Activated CD4-positive, alpha-beta T cell treated with anti-CD3 and anti-CD28 coated beads, Interleukin-2, amount 10 ng/mL, durations not matched to agents 7 days and 5 days (primary cell): ENCODE results near the gene TRIM44. TPM values are rescaled to one million over a fixed set of nuclear protein-coding genes. Genes with fewer than 3 reads are reported as not detected.
A peak's percentile ranks its signal among the peaks of the same experiment; 100 is the strongest.

Source experiments
- CTCF ChIA-PET: fragments of 350-600 bp; sonication (Branson Sonifier 250); formaldehyde crosslinking; loops from one replicate; lab custom pipeline; 2021; ENCODE audit warnings: antibody characterized with exemption; lab: Charles Lee
- POLR2A ChIA-PET: fragments of 350-600 bp; sonication (Branson Sonifier 250); formaldehyde crosslinking; loops from one replicate; lab custom pipeline; 2021; ENCODE audit warnings: antibody characterized with exemption; lab: Charles Lee
- DNase-seq: peaks from one replicate; pipeline ENCODE4 v3.0.0-alpha.2; 2020
- H3K27ac Mint-ChIP-seq: one replicate; pipeline ENCODE4 v1.8.0; 2021; ENCODE audit warnings: mild to moderate bottlenecking, moderate library complexity, mixed read lengths
- H3K27me3 Mint-ChIP-seq: one replicate; pipeline ENCODE4 v1.8.0; 2021; ENCODE audit warnings: mixed read lengths
- H3K36me3 Mint-ChIP-seq: one replicate; pipeline ENCODE4 v1.8.0; 2021; ENCODE audit warnings: low read depth, mixed read lengths
- H3K4me1 Mint-ChIP-seq: one replicate; pipeline ENCODE4 v1.8.0; 2021; ENCODE audit warnings: mixed read lengths
- H3K4me3 Mint-ChIP-seq: one replicate; pipeline ENCODE4 v1.8.0; 2021; ENCODE audit warnings: mild to moderate bottlenecking, moderate library complexity, mixed read lengths
- H3K9me3 Mint-ChIP-seq: one replicate; pipeline ENCODE4 v1.8.0; 2021; ENCODE audit warnings: mixed read lengths
- total RNA-seq, 2 experiments: library from RNA; stranded (reverse); gene quantifications; one replicate each; pipeline ENCODE4 v1.2.3, GENCODE V29; 2021

TRIM44 gene
- total RNA-seq, 2 experiments from 2014 or later: 34.9 to 42.6 TPM

DNA sequence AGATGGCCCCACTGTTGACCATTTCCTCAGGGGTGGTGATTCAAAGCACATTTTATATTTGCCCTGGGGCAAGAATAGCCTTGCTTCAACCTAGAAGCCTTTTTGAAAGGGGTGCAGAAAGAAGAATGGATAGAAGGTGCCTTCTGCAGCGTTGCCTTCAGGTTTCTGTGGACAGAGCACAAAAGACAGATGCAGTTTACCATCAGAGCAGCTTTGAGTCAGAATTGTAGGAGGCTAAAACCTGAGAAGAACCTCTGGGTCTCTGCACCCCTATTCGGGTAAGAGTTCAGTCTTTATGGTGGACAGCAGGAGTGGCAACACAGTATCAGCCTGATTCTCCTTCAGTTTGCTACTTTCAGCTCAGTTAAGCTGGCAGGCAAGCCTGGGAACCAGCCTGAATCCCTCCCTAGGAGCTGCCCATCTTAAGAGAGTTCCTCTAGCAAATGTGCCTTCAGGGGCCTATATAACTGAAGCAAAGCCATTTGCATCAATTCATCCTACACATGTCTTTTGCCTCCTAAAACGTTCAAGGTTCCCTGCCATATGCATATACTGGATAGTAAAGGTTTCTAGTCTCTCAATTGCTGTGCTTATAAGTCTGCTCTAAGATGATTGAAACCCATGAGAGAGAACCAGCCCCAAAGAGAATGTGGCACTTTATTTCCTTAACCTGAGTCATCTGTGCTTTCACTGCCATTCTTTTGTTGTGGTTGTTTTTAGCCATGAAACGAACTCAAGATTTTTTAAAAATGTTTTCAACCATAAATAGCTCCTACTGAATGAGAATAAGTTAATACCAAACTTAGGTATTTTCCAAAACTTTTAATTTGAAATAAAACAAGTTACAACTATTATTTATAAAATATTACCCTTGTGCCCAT is 123.0 kb downstream of the TRIM44 start:
- peak; percentile 21 for DNase-seq
- H3K4me3 Mint-ChIP-seq: no peak overlapping the region

DNA sequence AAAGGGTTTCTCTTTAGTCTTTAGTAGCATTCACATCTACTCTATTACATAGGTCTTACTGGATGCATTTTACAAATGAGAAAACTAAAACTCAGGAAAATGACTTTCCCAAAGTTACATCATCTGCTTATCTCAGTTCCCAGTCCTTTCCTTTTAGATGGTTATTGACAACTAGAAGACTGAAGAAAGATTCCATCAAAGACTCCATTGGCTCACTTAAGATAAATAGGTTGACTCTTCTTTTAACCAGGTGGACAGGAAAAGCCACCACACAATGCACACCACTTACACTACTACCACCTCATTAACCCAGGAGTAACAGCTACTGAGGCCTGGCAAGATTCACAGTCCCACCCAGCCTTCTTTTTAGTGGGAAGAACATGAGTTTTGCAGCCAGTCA is 123.6 kb downstream of the TRIM44 start:
- POLR2A ChIA-PET: no interaction called here

More for the DNA sequence above, 123.0 kb downstream of the TRIM44 start:
- peaks cover 9% of the 10 kb centered on the region for H3K36me3 Mint-ChIP-seq
- H3K4me1 Mint-ChIP-seq: peaks cover 34% of the 10 kb centered on the region
- CTCF ChIA-PET: no interaction called here
- H3K9me3 Mint-ChIP-seq: no peaks in the 10 kb centered on the region
- no peak overlapping the region for H3K27ac Mint-ChIP-seq
- POLR2A ChIA-PET: interaction anchor here (0.6 kb wide), 1 partner anchor 36 kb away, joined by 5 read pairs; no protein-coding TSS in a partner anchor
- no peaks in the 10 kb centered on the region for H3K27me3 Mint-ChIP-seq

DNA sequence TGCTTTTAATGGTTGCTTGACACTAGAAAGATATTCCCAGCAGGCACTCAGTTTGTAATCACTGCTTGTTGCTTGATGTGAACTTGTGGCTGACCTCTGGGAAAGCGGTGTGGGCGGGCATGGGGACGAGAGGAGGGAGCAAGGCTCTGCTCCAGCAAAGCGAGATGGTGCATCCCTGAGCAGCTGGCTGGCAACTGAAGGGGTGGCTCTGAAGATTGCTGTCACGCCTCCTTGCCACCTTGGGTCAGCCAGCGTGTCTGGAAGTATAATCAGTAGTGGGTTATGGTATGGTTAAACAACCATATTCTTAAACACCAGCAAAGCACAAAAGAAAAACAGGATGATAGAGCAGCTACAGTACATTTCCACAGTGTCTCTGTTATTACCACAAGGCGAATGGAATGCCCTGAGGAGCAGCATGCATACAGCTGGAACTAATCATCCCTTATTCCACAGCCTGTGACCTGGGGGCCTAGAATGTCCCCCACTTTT is 124.5 kb downstream of the TRIM44 start:
- H3K27me3 Mint-ChIP-seq: no peaks in the 10 kb centered on the region
- no peak for DNase-seq
- H3K4me3 Mint-ChIP-seq: no peak overlapping the region
- POLR2A ChIA-PET: no interaction called here
- peaks cover 34% of the 10 kb centered on the region for H3K4me1 Mint-ChIP-seq
- CTCF ChIA-PET: no interaction called here
- H3K27ac Mint-ChIP-seq: no peak overlapping the region
- peaks cover 10% of the 10 kb centered on the region for H3K36me3 Mint-ChIP-seq
- H3K9me3 Mint-ChIP-seq: no peaks in the 10 kb centered on the region

More for the DNA sequence above, 123.6 kb downstream of the TRIM44 start:
- H3K27ac Mint-ChIP-seq: no peak overlapping the region
- H3K9me3 Mint-ChIP-seq: no peaks in the 10 kb centered on the region
- H3K27me3 Mint-ChIP-seq: no peaks in the 10 kb centered on the region
- peaks cover 9% of the 10 kb centered on the region for H3K36me3 Mint-ChIP-seq
- CTCF ChIA-PET: no interaction called here
- no peak for DNase-seq
- H3K4me1 Mint-ChIP-seq: peaks cover 34% of the 10 kb centered on the region
- H3K4me3 Mint-ChIP-seq: no peak overlapping the region

DNA sequence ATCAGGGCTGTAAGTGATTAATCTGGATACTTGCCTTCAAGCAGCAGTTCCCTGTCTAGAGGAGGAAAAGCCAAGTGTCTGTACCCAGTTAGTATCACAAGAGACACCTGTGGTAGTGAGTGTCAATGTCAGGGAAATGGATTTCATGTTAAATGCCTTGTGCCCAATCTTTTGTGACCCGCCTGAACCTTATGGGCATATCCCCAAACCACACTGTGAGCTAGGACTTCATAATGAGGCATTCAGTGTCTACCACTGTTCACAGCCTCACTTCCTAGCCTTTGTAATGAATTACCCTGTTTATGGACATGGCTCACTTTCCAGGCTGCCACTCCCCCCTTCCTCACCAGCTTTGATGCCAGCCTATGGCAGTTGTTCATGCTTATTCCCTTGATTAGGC is 125.1 kb downstream of the TRIM44 start:
- Mint-ChIP-seq H3K4me1 (peaks cover 34% of the 10 kb centered on the region), H3K27me3 (no peaks in the 10 kb centered on the region), H3K4me3 (no peak overlapping the region), H3K36me3 (peaks cover 10% of the 10 kb centered on the region), H3K27ac (no peak overlapping the region), H3K9me3 (no peaks in the 10 kb centered on the region)
- ChIA-PET CTCF (no interaction called here), POLR2A (no interaction called here)
- no peak for DNase-seq

DNA sequence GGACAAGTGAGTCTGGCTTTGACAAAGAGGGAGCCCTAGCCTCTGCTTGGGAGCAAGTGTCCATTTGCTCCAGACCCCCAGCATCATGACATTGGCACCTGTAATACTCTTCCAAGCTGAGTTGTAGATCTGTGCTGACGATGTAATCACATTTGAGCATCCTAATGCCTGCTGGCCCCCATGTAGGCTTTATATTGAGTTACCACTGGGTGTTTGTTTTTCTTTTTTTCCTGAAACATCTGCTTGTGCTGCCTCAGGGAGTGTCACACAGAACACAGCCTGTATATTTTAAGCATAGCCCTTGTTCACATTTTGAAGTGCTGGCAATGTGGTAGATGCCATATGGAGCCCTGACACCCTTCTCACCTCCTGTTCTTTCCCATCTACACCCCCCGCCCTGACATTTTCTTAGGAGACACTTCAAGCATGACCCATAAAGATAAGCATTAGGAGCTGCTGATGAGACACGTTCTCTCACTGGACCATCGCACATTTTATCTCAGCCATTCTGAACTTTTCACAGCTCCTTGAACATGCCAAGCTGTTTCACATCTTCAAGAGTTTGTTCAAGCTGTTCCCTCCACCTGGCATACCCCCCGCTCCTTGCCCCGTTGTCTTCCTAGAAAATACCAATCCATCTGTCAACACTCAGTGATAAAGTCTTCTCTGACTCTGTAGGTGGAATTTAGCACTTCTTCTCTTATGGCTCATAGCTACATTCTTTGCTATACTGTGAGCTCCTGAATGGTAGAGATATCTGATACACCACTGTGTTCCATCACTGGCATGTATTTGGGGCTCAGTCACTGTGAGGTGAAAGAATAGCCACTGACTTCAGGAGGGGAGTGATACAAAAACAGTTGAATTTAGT is 128.7 kb downstream of the TRIM44 start:
- ChIA-PET CTCF (no interaction called here), POLR2A (no interaction called here)
- Mint-ChIP-seq H3K36me3 (peaks cover 8% of the 10 kb centered on the region), H3K9me3 (no peaks in the 10 kb centered on the region), H3K4me3 (no peak overlapping the region), H3K27ac (no peak overlapping the region), H3K4me1 (peaks cover 8% of the 10 kb centered on the region), H3K27me3 (no peaks in the 10 kb centered on the region)
- no peak for DNase-seq

DNA sequence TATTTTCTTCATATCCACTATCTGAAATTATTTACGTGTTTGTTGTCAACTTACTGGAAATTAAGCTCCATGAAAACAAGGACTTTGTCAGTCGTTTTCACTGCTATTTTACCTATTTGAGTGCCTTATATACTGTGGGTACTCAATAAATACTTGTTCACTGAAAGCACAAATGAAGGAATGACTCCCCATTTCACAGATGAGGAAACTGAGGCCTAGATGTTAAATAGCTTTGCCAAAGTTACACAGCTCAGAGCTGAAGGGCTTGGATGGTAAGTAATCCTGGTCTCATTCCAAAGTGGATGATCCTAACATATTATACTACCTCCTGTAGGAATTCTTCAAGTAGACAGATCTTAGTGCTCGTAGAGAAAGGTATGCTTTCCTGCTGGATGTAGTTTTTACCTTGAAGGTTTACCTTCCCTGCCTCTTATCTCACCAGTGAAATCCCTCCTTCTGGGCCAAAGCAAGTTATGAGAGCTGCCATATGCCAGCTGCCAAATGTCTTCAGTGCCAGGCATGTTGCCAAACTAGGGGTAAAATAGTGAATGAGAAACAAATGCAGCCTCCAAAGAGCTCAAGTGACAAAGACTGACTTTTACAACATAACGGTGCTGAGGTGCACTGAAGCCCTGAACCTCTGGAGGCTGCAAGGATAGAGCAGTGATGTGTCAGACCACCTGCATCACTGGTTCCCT is 129.7 kb downstream of the TRIM44 start:
- Mint-ChIP-seq H3K4me1 (no peaks in the 10 kb centered on the region), H3K4me3 (no peak overlapping the region), H3K27me3 (no peaks in the 10 kb centered on the region), H3K27ac (no peak overlapping the region), H3K9me3 (no peaks in the 10 kb centered on the region), H3K36me3 (peaks cover 3% of the 10 kb centered on the region)
- CTCF ChIA-PET: no interaction called here
- POLR2A ChIA-PET: no interaction called here
- no peak for DNase-seq

DNA sequence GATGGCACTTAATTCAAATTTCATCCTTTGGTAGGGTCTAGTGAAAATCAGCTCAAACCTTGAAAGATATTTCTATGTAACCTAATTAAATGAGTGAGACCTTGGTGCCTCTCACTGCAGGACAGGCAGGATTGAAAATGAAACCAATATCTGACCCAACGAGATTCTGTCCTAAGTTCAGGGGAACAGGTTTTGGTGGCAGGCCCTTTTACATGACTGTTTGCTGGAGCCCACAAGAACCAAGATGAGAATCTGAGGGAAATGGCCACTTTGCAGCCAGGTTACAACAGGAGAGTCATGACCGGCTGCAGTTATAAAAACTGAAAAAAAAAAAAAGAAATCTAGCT is 130.2 kb downstream of the TRIM44 start:
- Mint-ChIP-seq H3K27me3 (no peaks in the 10 kb centered on the region), H3K27ac (no peak overlapping the region), H3K4me3 (no peak overlapping the region), H3K36me3 (peaks cover 3% of the 10 kb centered on the region), H3K9me3 (no peaks in the 10 kb centered on the region), H3K4me1 (no peaks in the 10 kb centered on the region)
- DNase-seq: no peak
- CTCF ChIA-PET: no interaction called here
- POLR2A ChIA-PET: no interaction called here

DNA sequence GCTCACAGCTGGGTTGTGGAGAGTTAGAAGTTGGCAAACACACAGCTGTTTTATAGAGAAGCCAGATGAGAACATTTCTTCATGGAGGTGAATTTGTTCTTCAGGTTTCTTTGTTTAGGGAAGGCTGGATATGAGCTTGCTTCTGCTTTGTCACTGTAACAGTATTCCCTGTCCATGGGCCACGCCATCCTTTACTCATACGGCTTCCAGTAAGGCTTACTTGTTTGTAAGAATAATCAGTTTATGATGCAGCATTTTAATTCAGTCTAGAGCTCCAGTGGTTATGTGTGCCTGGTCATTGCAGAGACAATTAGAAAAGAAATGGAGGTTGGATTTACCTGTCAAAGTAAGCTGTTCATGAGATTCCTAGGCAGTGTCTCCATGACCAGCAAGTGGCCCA is 131.8 kb downstream of the TRIM44 start:
- DNase-seq: no peak
- Mint-ChIP-seq H3K27me3 (no peaks in the 10 kb centered on the region), H3K9me3 (no peaks in the 10 kb centered on the region), H3K27ac (no peak overlapping the region), H3K36me3 (peaks cover 3% of the 10 kb centered on the region), H3K4me1 (no peaks in the 10 kb centered on the region), H3K4me3 (no peak overlapping the region)
- ChIA-PET POLR2A (no interaction called here), CTCF (no interaction called here)

DNA sequence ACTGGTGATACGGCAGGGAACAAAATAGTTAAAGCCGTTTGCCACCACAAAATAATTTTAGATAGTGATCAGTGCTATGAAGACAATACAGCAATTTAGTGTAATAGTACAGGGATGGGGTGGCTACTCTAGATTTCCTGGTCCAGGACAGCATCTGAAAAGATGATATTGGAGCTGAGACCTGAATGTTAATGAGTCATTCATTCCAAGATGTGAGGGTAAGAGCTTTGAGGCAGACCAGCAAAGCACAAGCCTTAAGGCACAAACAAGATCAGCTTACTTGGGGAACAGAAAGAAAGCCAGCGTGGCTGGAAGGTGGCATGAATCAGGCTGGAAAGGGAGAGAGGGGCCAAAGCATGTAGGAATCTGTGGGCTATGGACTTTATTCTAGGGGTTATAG is 132.3 kb downstream of the TRIM44 start:
- ChIA-PET POLR2A (no interaction called here), CTCF (no interaction called here)
- H3K27ac Mint-ChIP-seq: no peak overlapping the region

DNA sequence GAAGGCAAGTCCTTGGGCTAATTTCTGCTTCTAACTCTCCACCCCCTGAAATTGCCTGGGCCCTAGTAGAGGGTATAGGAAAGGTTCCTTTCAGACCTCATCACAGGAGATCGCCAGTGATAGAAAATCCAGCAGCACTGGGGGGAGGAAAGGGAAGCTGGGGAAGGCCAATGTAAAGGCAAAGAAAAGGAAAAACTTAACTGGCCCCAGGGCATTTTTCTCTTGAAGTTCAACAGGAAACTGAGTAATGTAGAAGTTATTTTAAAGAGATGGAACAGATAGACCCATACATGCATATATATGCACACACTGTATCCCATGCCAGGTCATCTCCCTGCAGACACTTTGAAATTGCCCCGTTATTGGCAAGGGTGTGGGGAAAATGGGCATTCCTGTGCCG is 134.0 kb downstream of the TRIM44 start:
- Mint-ChIP-seq H3K27ac (no peak overlapping the region), H3K4me3 (no peak overlapping the region), H3K9me3 (no peaks in the 10 kb centered on the region), H3K4me1 (peaks cover 12% of the 10 kb centered on the region), H3K27me3 (no peaks in the 10 kb centered on the region), H3K36me3 (peaks cover 6% of the 10 kb centered on the region)
- CTCF ChIA-PET: interaction anchor here (0.6 kb wide), 1 partner anchor 1089 kb away, joined by 3 read pairs; no protein-coding TSS in a partner anchor
- DNase-seq: no peak
- POLR2A ChIA-PET: no interaction called here

More for the DNA sequence above, 132.3 kb downstream of the TRIM44 start:
- Mint-ChIP-seq H3K9me3 (no peaks in the 10 kb centered on the region), H3K4me1 (peaks cover 3% of the 10 kb centered on the region), H3K27me3 (no peaks in the 10 kb centered on the region), H3K4me3 (no peak overlapping the region), H3K36me3 (peaks cover 6% of the 10 kb centered on the region)
- DNase-seq: no peak

DNA sequence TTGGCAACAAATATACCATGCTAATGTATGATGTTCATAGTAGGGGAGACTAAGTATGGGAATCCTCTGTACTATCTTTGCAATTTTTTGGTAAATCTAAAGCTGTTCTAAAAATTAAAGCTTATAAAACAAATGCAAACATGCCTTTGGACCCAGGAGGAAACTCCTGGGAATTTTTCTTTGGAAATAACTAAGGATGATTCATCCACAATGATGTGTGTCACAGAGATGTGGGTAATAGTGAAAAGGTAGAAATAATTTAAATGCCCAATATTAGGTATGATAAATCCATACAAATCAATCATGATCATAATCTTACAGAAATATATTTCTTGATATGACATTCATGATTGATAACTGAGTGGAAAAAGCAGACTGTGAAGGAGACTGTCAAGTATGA is 135.8 kb downstream of the TRIM44 start:
- Mint-ChIP-seq H3K4me3 (no peak overlapping the region), H3K36me3 (peaks cover 5% of the 10 kb centered on the region), H3K4me1 (peaks cover 12% of the 10 kb centered on the region), H3K27me3 (no peaks in the 10 kb centered on the region), H3K9me3 (no peaks in the 10 kb centered on the region), H3K27ac (no peak overlapping the region)
- no peak for DNase-seq
- POLR2A ChIA-PET: no interaction called here
- CTCF ChIA-PET: interaction anchor here (0.7 kb wide), 1 partner anchor 351 kb away, joined by 3 read pairs; no protein-coding TSS in a partner anchor

DNA sequence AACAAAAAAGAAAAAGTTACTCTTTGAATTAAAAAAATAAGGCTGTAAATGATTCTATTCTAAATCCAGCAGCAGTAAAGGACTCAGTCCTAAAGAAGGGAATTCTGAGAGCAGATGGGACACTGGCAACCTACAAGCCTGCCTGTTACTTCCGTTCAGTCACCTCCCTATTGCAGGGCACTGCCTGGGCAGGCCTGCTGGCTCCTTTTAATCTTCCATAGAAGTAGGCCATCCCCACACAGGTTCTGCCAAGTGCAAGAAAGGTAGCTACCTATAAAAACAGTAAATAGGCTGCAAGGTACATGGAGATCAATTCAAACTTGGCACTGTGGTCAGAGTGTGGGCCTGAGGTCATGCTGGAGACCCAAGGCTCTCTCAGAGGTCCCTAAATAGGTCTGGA is 136.4 kb downstream of the TRIM44 start:
- no peaks in the 10 kb centered on the region for H3K27me3 Mint-ChIP-seq
- no peak overlapping the region for H3K27ac Mint-ChIP-seq
- H3K4me1 Mint-ChIP-seq: peaks cover 12% of the 10 kb centered on the region
- H3K4me3 Mint-ChIP-seq: no peak overlapping the region
- H3K9me3 Mint-ChIP-seq: no peaks in the 10 kb centered on the region
- POLR2A ChIA-PET: no interaction called here
- peaks cover 5% of the 10 kb centered on the region for H3K36me3 Mint-ChIP-seq
- DNase-seq: no peak
- CTCF ChIA-PET: no interaction called here
